ENCODE measurements around the gene SERPINB6. TPM values are rescaled to one million over a fixed set of nuclear protein-coding genes. Genes with fewer than 3 reads are reported as not detected.
"Not testable (repeated sequence)": the region's sequence is repeated elsewhere in the genome, so short reads cannot be mapped to it uniquely, and the experiment has no call there.

The SERPINB6 gene
- total RNA-seq, 1 experiment from 2014 or later = 60.9 TPM

GRCh38 chr6:3013486-3013885 lies 42.1 kb upstream of the SERPINB6 start:
- peaks cover 6% of the 10 kb centered on the region for H3K36me3 Mint-ChIP-seq (ENCODE audit: insufficient read depth, unreplicated experiment)
- TF ChIP-seq CTCF (IDR thresholded peaks at IDR 0.05; ENCODE audit: unreplicated experiment) = no peak
- no peak overlapping the region for H3K4me3 Mint-ChIP-seq (ENCODE audit: low read depth, unreplicated experiment)
- H3K4me1 Mint-ChIP-seq (ENCODE audit: low read depth, unreplicated experiment) = no peaks in the 10 kb centered on the region
- H3K27ac Mint-ChIP-seq (ENCODE audit: unreplicated experiment) = no peak overlapping the region
- CTCF ChIA-PET = no interaction called here
- DNase-seq = no peak
- intact Hi-C loops (cut with micrococcal nuclease; ENCODE audit: unreplicated experiment) = no loop called here
- no peaks in the 10 kb centered on the region for H3K27me3 Mint-ChIP-seq (ENCODE audit: unreplicated experiment)
- no TSS peak for BruUV-seq (replicated peaks)
- H3K9me3 Mint-ChIP-seq (ENCODE audit: low read depth, unreplicated experiment) = no peaks in the 10 kb centered on the region

DNA sequence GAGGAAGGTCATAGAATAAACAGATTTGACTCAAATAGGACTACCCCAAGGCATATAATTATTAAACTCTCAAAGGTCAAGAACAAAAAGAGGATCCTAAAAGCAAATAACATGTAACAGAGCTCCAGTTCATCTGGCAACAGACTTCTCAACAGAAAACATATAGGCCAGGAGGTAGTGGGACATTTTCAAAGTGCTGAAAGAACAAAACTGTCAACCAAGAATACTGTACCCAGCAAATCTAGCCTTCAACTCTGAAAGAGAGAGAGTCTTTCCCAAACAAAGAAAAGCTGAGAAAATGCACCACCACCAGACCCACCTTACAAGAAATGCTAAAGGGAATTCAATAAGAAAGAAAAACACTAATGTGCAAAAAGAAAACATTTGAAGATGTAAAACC lies 40.2 kb upstream of the SERPINB6 start:
- no peak for DNase-seq
- CTCF ChIA-PET = no interaction called here
- TF ChIP-seq CTCF (IDR thresholded peaks at IDR 0.05; ENCODE audit: unreplicated experiment) = no peak
- intact Hi-C loops (cut with micrococcal nuclease; ENCODE audit: unreplicated experiment) = no loop called here
- Mint-ChIP-seq H3K9me3 (ENCODE audit: low read depth, unreplicated experiment) (no peaks in the 10 kb centered on the region), H3K4me1 (ENCODE audit: low read depth, unreplicated experiment) (no peaks in the 10 kb centered on the region), H3K27ac (ENCODE audit: unreplicated experiment) (no peak overlapping the region), H3K4me3 (ENCODE audit: low read depth, unreplicated experiment) (no peak overlapping the region), H3K27me3 (ENCODE audit: unreplicated experiment) (no peaks in the 10 kb centered on the region), H3K36me3 (ENCODE audit: insufficient read depth, unreplicated experiment) (peaks cover 6% of the 10 kb centered on the region)
- no TSS peak for BruUV-seq (replicated peaks)

DNA sequence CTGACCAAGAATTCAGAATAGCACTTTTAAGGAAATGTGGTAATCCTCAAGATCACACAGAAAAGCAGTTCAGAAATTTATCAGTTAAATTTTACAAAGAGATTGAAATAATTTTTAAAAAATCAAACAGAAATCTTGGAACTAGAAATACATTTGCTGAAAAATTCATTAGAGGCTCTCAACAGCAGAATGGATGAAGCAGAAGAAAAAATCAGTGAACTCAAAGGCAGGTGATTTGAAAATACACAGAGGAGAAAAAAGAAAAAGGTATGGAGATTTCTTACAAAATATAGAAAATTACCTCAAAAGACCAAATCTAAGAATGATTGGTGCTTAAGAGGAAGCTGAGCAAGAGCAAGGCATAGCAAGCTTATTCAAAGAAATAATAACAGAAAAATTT lies 39.8 kb upstream of the SERPINB6 start:
- peaks cover 6% of the 10 kb centered on the region for H3K36me3 Mint-ChIP-seq (ENCODE audit: insufficient read depth, unreplicated experiment)
- intact Hi-C loops (cut with micrococcal nuclease; ENCODE audit: unreplicated experiment) = no loop called here
- no peak for TF ChIP-seq CTCF (IDR thresholded peaks at IDR 0.05; ENCODE audit: unreplicated experiment)
- no peak overlapping the region for H3K27ac Mint-ChIP-seq (ENCODE audit: unreplicated experiment)
- no peak for DNase-seq
- no TSS peak for BruUV-seq (replicated peaks)
- H3K9me3 Mint-ChIP-seq (ENCODE audit: low read depth, unreplicated experiment) = no peaks in the 10 kb centered on the region
- no peak overlapping the region for H3K4me3 Mint-ChIP-seq (ENCODE audit: low read depth, unreplicated experiment)
- H3K27me3 Mint-ChIP-seq (ENCODE audit: unreplicated experiment) = no peaks in the 10 kb centered on the region
- H3K4me1 Mint-ChIP-seq (ENCODE audit: low read depth, unreplicated experiment) = no peaks in the 10 kb centered on the region
- CTCF ChIA-PET = no interaction called here

- intact Hi-C loops (cut with micrococcal nuclease; ENCODE audit: unreplicated experiment) = no loop called here
- DNase-seq = no peak
- Mint-ChIP-seq H3K4me1 (ENCODE audit: low read depth, unreplicated experiment) (no peaks in the 10 kb centered on the region), H3K27ac (ENCODE audit: unreplicated experiment) (no peak overlapping the region), H3K4me3 (ENCODE audit: low read depth, unreplicated experiment) (no peak overlapping the region), H3K36me3 (ENCODE audit: insufficient read depth, unreplicated experiment) (no peaks in the 10 kb centered on the region), H3K9me3 (ENCODE audit: low read depth, unreplicated experiment) (no peaks in the 10 kb centered on the region), H3K27me3 (ENCODE audit: unreplicated experiment) (no peaks in the 10 kb centered on the region)
- no peak for TF ChIP-seq CTCF (IDR thresholded peaks at IDR 0.05; ENCODE audit: unreplicated experiment)
- no TSS peak for BruUV-seq (replicated peaks)
- CTCF ChIA-PET = interaction anchor here (0.7 kb wide), 1 partner anchor 8 kb away, joined by 3 read pairs; no protein-coding TSS in a partner anchor
Measured at GRCh38 chr6:3009930-3010329, 38.6 kb upstream of the SERPINB6 start.

GRCh38 chr6:3008712-3009265 lies 37.4 kb upstream of the SERPINB6 start:
- BruUV-seq (replicated peaks); H3K27me3 Mint-ChIP-seq (ENCODE audit: unreplicated experiment); H3K4me3 Mint-ChIP-seq (ENCODE audit: low read depth, unreplicated experiment); intact Hi-C loops (cut with micrococcal nuclease; ENCODE audit: unreplicated experiment); H3K9me3 Mint-ChIP-seq (ENCODE audit: low read depth, unreplicated experiment); H3K4me1 Mint-ChIP-seq (ENCODE audit: low read depth, unreplicated experiment); H3K36me3 Mint-ChIP-seq (ENCODE audit: insufficient read depth, unreplicated experiment); CTCF ChIA-PET; DNase-seq; H3K27ac Mint-ChIP-seq (ENCODE audit: unreplicated experiment): not testable (repeated sequence)
